Endothelial cell of umbilical vein (primary cell): Measurements from ENCODE around the gene ETF1. TPM values are rescaled to one million over a fixed set of nuclear protein-coding genes. Genes with fewer than 3 reads are reported as not detected.

Source experiments
- BruUV-seq: library from RNA; stranded (reverse); fragments of 400-500 nt; replicated peaks from 2 replicates; lab custom pipeline; 2021; lab: Mats Ljungman, UMichigan
- CTCF ChIA-PET: fragments of 300-600, 350-600 bp; sonication (Branson Sonifier 250); formaldehyde crosslinking; loops from one replicate; lab custom pipeline; 2021; ENCODE audit warnings: antibody characterized with exemption, inconsistent platforms; lab: Charles Lee
- POLR2A ChIA-PET: fragments of 300-600, 350-600 bp; sonication (Branson Sonifier 250); formaldehyde crosslinking; loops from one replicate; lab custom pipeline; 2021; ENCODE audit warnings: antibody characterized with exemption, inconsistent platforms; lab: Charles Lee
- DNase-seq: peaks from one replicate; pipeline ENCODE4 v3.0.0-alpha.2; 2011; ENCODE audit warnings: low read depth, low spot score
- FAIRE-seq: peaks from 2 replicates; lab custom pipeline; 2011; peaks lifted over from hg19 to GRCh38; lab: Jason Lieb, UNC
- H2AFZ ChIP-seq: 2 replicates; pipeline ENCODE4 v1.6.0; 2012; ENCODE audit warnings: low read depth, low read length, control low read depth, inconsistent platforms
- H3K27ac ChIP-seq: 2 replicates; pipeline ENCODE4 v1.5.1; 2011; ENCODE audit warnings: low read depth, mild to moderate bottlenecking, control low read depth, low read length, moderate library complexity; ENCODE audit not compliant: insufficient read depth
- H3K27me3 ChIP-seq, 2 experiments: 2 replicates each; pipeline versions ENCODE4 v1.6.0 to v1.6.1; 2011; ENCODE audit warnings: low read length in 2 of 2, mixed read lengths in 1 of 2; ENCODE audit not compliant: control insufficient read depth in 2 of 2, insufficient read depth in 2 of 2
- H3K36me3 ChIP-seq, 2 experiments: 2 replicates in 1 of 2; 3 replicates in 1 of 2; pipeline ENCODE4 v1.5.1; 2011; ENCODE audit warnings: low read length in 2 of 2, mild to moderate bottlenecking in 1 of 2, moderate library complexity in 1 of 2; ENCODE audit not compliant: control insufficient read depth in 2 of 2, insufficient read depth in 2 of 2; ENCODE audit errors: extremely low read depth in 1 of 2
- H3K4me1 ChIP-seq: 3 replicates; pipeline ENCODE4 v1.5.1; 2011; ENCODE audit warnings: mild to moderate bottlenecking, low read length; ENCODE audit not compliant: control insufficient read depth, insufficient read depth; ENCODE audit errors: extremely low read depth
- H3K4me2 ChIP-seq: 2 replicates; pipeline ENCODE4 v1.6.1; 2011; ENCODE audit warnings: low read length, control low read depth, mixed read lengths; ENCODE audit not compliant: insufficient read depth
- H3K4me3 ChIP-seq, 3 experiments: fragments of 200-600 bp in 1 of 3; sonication (generic), shearing (Covaris generic) in 1 of 3; replicated peaks in 1 of 3; 2 replicates each; pipeline ENCODE4 v1.5.1; 2011 to 2016; ENCODE audit warnings: control low read depth in 3 of 3, low read length in 3 of 3, mild to moderate bottlenecking in 2 of 3, inconsistent platforms in 1 of 3, low read depth in 1 of 3, moderate library complexity in 1 of 3; ENCODE audit not compliant: insufficient read depth in 1 of 3
- H3K79me2 ChIP-seq: 2 replicates; pipeline ENCODE4 v1.6.0; 2012; ENCODE audit warnings: low read length, inconsistent platforms; ENCODE audit not compliant: control insufficient read depth, insufficient read depth
- H3K9ac ChIP-seq: replicated peaks from 2 replicates; pipeline ENCODE3; 2011; ENCODE audit warnings: low read length, control low read depth; ENCODE audit not compliant: insufficient read depth; ENCODE audit errors: extremely low read depth
- H3K9me1 ChIP-seq: replicated peaks from 3 replicates; pipeline ENCODE4 v1.6.0; 2011; ENCODE audit warnings: mild to moderate bottlenecking, low read length; ENCODE audit not compliant: control insufficient read depth, insufficient read depth; ENCODE audit errors: extremely low read depth
- H3K9me3 ChIP-seq: replicated peaks from 2 replicates; pipeline ENCODE4 v1.5.1; 2012; ENCODE audit warnings: low read length, inconsistent platforms; ENCODE audit not compliant: control insufficient read depth, insufficient read depth
- H4K20me1 ChIP-seq: replicated peaks from 2 replicates; pipeline ENCODE3; 2011; ENCODE audit warnings: mild to moderate bottlenecking, low read length; ENCODE audit not compliant: control insufficient read depth, insufficient read depth; ENCODE audit errors: extremely low read depth
- EZH2 ChIP-seq: IDR thresholded peaks from 2 replicates; pipeline ENCODE4 v1.6.1; 2012; ENCODE audit warnings: borderline replicate concordance, low read depth, mild to moderate bottlenecking, moderate library complexity, low read length, inconsistent platforms; ENCODE audit not compliant: severe bottlenecking
- FOS ChIP-seq: IDR thresholded peaks from 2 replicates; pipeline ENCODE4 v1.6.1; 2011; ENCODE audit warnings: mild to moderate bottlenecking, low read length, moderate library complexity, borderline replicate concordance; ENCODE audit not compliant: insufficient read depth
- GATA2 ChIP-seq: IDR thresholded peaks from 2 replicates; pipeline ENCODE4 v1.7.0; 2011; ENCODE audit warnings: low read depth, mild to moderate bottlenecking, moderate library complexity, mixed read lengths, low read length; ENCODE audit not compliant: insufficient read length, insufficient read depth
- JUN ChIP-seq: IDR thresholded peaks from 2 replicates; pipeline ENCODE4 v1.6.1; 2011; ENCODE audit warnings: borderline replicate concordance, low read depth; ENCODE audit not compliant: insufficient read length, insufficient read depth
- MYC ChIP-seq: IDR thresholded peaks from one replicate; pipeline ENCODE4 v1.6.1; 2011; ENCODE audit warnings: mild to moderate bottlenecking, low read depth, low read length
- POLR2A ChIP-seq: IDR thresholded peaks from 2 replicates; pipeline ENCODE4 v1.6.1; 2012; ENCODE audit warnings: low read depth, mild to moderate bottlenecking, control low read depth, low read length
- POLR2AphosphoS5 ChIP-seq: IDR thresholded peaks from 2 replicates; pipeline ENCODE4 v1.6.1; 2012; ENCODE audit warnings: low read depth, mild to moderate bottlenecking, control low read depth, low read length, moderate library complexity; ENCODE audit not compliant: insufficient read depth
- dilution Hi-C: fragments of 300-500 bp; cut with MboI; formaldehyde crosslinking; loops from one replicate; pipeline ENCODE4 v1.15.0; 2019; ENCODE audit warnings: low sequenced_read_pairs; ENCODE audit not compliant: extremely low pct_ligation_motif_present
- intact Hi-C: fragments of 100-400 bp; cut with micrococcal nuclease; formaldehyde crosslinking; loops from one replicate; pipeline ENCODE4 v1.10.0; 2022
- polyA plus RNA-seq, 4 experiments: library from polyadenylated mRNA; depleted of rRNA in 3 of 4; stranded (reverse) in 3 of 4; unstranded in 1 of 4; fragments of >200 nt; gene quantifications; 2 replicates each; pipeline versions ENCODE4 v1.2.1 to v1.2.3, GENCODE V29; 2011 to 2012; ENCODE audit warnings: missing spikeins in 1 of 4
- total RNA-seq: library from RNA; stranded (reverse); gene quantifications from 2 replicates; pipeline ENCODE4 v1.2.3, GENCODE V29; 2021
- TF ChIP-seq, protein P1 (sequence below): IDR thresholded peaks from 2 replicates; pipeline ENCODE4 v1.6.1; 2011; ENCODE audit not compliant: insufficient read depth, insufficient read length
- TF ChIP-seq, protein P2 (sequence below), 2 donors: IDR thresholded peaks; 1 replicate in 1 of 2; 2 replicates in 1 of 2; pipeline ENCODE4 v1.5.1; 2011; ENCODE audit warnings: low read length in 2 of 2, mild to moderate bottlenecking in 2 of 2, moderate library complexity in 2 of 2, control low read depth in 1 of 2, inconsistent platforms in 1 of 2, low read depth in 1 of 2; ENCODE audit not compliant: insufficient read depth in 1 of 2; ENCODE audit errors: extremely low read depth in 1 of 2

Gene ETF1
- total and polyA plus RNA-seq, 2 donors (not counting 3 experiments of a cell fraction or from before 2014, with no cell fraction given), result 32.9 to 114 TPM

DNA sequence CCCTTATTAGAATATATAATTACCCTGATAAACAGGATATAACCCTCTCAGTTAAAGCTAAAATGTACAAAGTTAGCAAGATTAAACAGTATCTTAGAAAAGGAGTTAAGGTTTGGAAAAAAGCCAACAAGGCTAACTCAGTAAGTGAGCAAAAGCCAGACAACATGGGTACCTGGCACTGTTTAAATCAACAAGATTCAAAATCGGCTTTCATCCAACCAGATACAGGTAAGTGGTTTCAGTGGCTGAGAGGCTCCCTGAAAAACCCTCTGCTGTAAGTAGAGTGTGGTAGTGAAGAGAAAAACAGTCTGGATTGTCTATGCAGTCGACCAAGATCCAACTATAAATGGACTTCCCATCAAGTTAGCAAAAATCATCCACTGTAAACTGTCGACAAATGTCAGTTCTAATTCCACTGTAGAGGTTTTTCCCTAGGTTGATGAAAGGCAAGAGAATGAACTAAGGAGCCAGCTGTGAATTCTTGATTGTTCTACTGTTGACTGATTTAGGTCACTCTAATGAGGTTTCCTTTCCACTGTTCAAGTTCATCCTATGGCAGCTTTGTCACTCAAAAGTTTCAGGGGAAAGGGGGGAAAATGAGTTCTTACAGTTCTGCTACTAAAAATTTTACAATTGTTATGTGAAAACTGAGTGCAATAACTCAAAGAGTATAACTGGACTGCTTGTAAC lies 27.3 kb downstream of the ETF1 start:
- no peaks in the 10 kb centered on the region for H3K27me3 ChIP-seq
- H3K9me1 ChIP-seq, result no peaks in the 10 kb centered on the region
- no peak overlapping the region for H2AFZ ChIP-seq
- peaks cover 36% of the 10 kb centered on the region for H3K79me2 ChIP-seq
- peaks cover 10 to 29% of the 10 kb centered on the region in 2 experiments for H3K36me3 ChIP-seq
- peaks cover 3% of the 10 kb centered on the region for H4K20me1 ChIP-seq
- FAIRE-seq (no peak), DNase-seq (no peak)
- H3K4me2 ChIP-seq, result no peak overlapping the region
- TF ChIP-seq FOS (no peak), GATA2 (no peak), POLR2A (no peak), JUN (no peak), POLR2AphosphoS5 (no peak), MYC (no peak), EZH2 (no peak)
- TF ChIP-seq, protein P1, sequence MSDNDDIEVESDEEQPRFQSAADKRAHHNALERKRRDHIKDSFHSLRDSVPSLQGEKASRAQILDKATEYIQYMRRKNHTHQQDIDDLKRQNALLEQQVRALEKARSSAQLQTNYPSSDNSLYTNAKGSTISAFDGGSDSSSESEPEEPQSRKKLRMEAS, result no peak
- TF ChIP-seq, protein P2, sequence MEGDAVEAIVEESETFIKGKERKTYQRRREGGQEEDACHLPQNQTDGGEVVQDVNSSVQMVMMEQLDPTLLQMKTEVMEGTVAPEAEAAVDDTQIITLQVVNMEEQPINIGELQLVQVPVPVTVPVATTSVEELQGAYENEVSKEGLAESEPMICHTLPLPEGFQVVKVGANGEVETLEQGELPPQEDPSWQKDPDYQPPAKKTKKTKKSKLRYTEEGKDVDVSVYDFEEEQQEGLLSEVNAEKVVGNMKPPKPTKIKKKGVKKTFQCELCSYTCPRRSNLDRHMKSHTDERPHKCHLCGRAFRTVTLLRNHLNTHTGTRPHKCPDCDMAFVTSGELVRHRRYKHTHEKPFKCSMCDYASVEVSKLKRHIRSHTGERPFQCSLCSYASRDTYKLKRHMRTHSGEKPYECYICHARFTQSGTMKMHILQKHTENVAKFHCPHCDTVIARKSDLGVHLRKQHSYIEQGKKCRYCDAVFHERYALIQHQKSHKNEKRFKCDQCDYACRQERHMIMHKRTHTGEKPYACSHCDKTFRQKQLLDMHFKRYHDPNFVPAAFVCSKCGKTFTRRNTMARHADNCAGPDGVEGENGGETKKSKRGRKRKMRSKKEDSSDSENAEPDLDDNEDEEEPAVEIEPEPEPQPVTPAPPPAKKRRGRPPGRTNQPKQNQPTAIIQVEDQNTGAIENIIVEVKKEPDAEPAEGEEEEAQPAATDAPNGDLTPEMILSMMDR (IDR thresholded peaks at IDR 0.05; ENCODE audit: extremely low read depth in 1 of 2, insufficient read depth in 1 of 2, low read depth in 1 of 2, low read length in 2 of 2), result no peak
- H3K27ac ChIP-seq, result no peak overlapping the region
- BruUV-seq, result no TSS peak
- dilution Hi-C loops (no loop called here), intact Hi-C loops (no loop called here)
- no peak overlapping the region for H3K9ac ChIP-seq
- ChIA-PET POLR2A (no interaction called here), CTCF (interaction anchor here (6.3 kb wide), 1 partner anchor 12 kb away, joined by 38 read pairs; no protein-coding TSS in a partner anchor)
- no peaks in the 10 kb centered on the region for H3K4me1 ChIP-seq
- H3K4me3 ChIP-seq, result no peak overlapping the region
- no peaks in the 10 kb centered on the region for H3K9me3 ChIP-seq
